Neuronal stem cell (in vitro differentiated cells): ENCODE results near the gene KLK14.

ENCODE experiments used
- DNase-seq: peaks from one replicate; pipeline ENCODE4 v3.0.0-alpha.2; 2013; ENCODE audit warnings: low spot score
- H2AFZ ChIP-seq: one replicate; pipeline ENCODE4 v1.6.1; 2013; ENCODE audit warnings: mild to moderate bottlenecking, low read length, inconsistent platforms
- H2AK5ac ChIP-seq: 2 replicates; pipeline ENCODE4 v1.6.1; 2013; ENCODE audit warnings: low read depth, mild to moderate bottlenecking, inconsistent platforms, low read length, moderate library complexity, mixed read lengths
- H2BK120ac ChIP-seq: 2 replicates; pipeline ENCODE4 v1.6.1; 2013; ENCODE audit warnings: low read depth, mild to moderate bottlenecking, inconsistent platforms, low read length, moderate library complexity, mixed read lengths
- H2BK12ac ChIP-seq: one replicate; pipeline ENCODE4 v1.6.1; 2013; ENCODE audit warnings: low read length, inconsistent platforms
- H2BK15ac ChIP-seq: 2 replicates; pipeline ENCODE4 v1.6.1; 2013; ENCODE audit warnings: mild to moderate bottlenecking, low read length, inconsistent platforms, mixed read lengths
- H2BK5ac ChIP-seq: one replicate; pipeline ENCODE4 v1.6.1; 2013; ENCODE audit warnings: inconsistent platforms, mild to moderate bottlenecking, low read length, moderate library complexity
- H3K14ac ChIP-seq: one replicate; pipeline ENCODE4 v1.6.1; 2013; ENCODE audit warnings: low read length, inconsistent platforms
- H3K18ac ChIP-seq: 2 replicates; pipeline ENCODE4 v1.6.1; 2013; ENCODE audit warnings: low read length, inconsistent platforms
- H3K23ac ChIP-seq: 2 replicates; pipeline ENCODE4 v1.6.1; 2013; ENCODE audit warnings: low read depth, mild to moderate bottlenecking, mixed read lengths, low read length, inconsistent platforms; ENCODE audit not compliant: poor library complexity
- H3K27ac ChIP-seq: replicated peaks from 3 replicates; pipeline ENCODE4 v1.5.1; 2013; ENCODE audit warnings: low read length, inconsistent platforms
- H3K27me3 ChIP-seq, 3 experiments: 2 replicates each; pipeline ENCODE4 v1.6.1; 2013; ENCODE audit warnings: low read length in 3 of 3, mild to moderate bottlenecking in 2 of 3, inconsistent platforms in 1 of 3, low read depth in 1 of 3, mixed read lengths in 1 of 3, moderate library complexity in 1 of 3; ENCODE audit not compliant: control insufficient read depth in 3 of 3, insufficient read depth in 3 of 3
- H3K36me3 ChIP-seq, 2 donors: replicated peaks in 1 of 2; 2 replicates each; pipeline ENCODE4 v1.6.1; 2013; ENCODE audit warnings: low read length in 2 of 2; ENCODE audit not compliant: control insufficient read depth in 2 of 2, insufficient read depth in 2 of 2
- H3K4ac ChIP-seq: 2 replicates; pipeline ENCODE4 v1.6.1; 2013; ENCODE audit warnings: inconsistent platforms, mild to moderate bottlenecking, low read length, moderate library complexity
- H3K4me1 ChIP-seq, 2 donors: 1 replicate in 1 of 2; 2 replicates in 1 of 2; pipeline ENCODE4 v1.6.1; 2013; ENCODE audit warnings: low read length in 2 of 2, low read depth in 1 of 2; ENCODE audit not compliant: control insufficient read depth in 2 of 2, insufficient read depth in 1 of 2
- H3K4me2 ChIP-seq: one replicate; pipeline ENCODE4 v1.6.1; 2013; ENCODE audit warnings: mild to moderate bottlenecking, low read length, inconsistent platforms; ENCODE audit not compliant: insufficient read depth, poor library complexity, severe bottlenecking
- H3K4me3 ChIP-seq, 2 donors: 2 replicates each; pipeline ENCODE4 v1.5.1; 2013; ENCODE audit warnings: low read length in 2 of 2, mild to moderate bottlenecking in 2 of 2, inconsistent platforms in 1 of 2, moderate library complexity in 1 of 2
- H3K79me1 ChIP-seq: one replicate; pipeline ENCODE4 v1.6.1; 2013; ENCODE audit warnings: low read depth, mild to moderate bottlenecking, inconsistent platforms, low read length, moderate library complexity
- H3K9ac ChIP-seq: one replicate; pipeline ENCODE4 v1.6.1; 2013; ENCODE audit warnings: mild to moderate bottlenecking, low read depth, low read length, inconsistent platforms; ENCODE audit not compliant: poor library complexity
- H3K9me3 ChIP-seq, 2 donors: replicated peaks in 1 of 2; 2 replicates each; pipeline versions ENCODE3 to v1.6.1; 2013; ENCODE audit warnings: low read length in 2 of 2, mild to moderate bottlenecking in 2 of 2, inconsistent platforms in 1 of 2, low read depth in 1 of 2, mixed read lengths in 1 of 2, moderate library complexity in 1 of 2; ENCODE audit not compliant: control insufficient read depth in 2 of 2, insufficient read depth in 1 of 2
- H4K8ac ChIP-seq: one replicate; pipeline ENCODE4 v1.6.1; 2013; ENCODE audit warnings: low read depth, mild to moderate bottlenecking, inconsistent platforms, low read length, moderate library complexity
- H4K91ac ChIP-seq: one replicate; pipeline ENCODE4 v1.6.1; 2013; ENCODE audit warnings: low read length, low read depth, mild to moderate bottlenecking, inconsistent platforms; ENCODE audit not compliant: poor library complexity
- WGBS, 2 donors: extraction: QIAGEN DNeasy Blood & Tissue Kit; methylation state at CpG; one replicate each; pipeline ENCODE4 v1.1.7; 2013; ENCODE audit warnings: missing lambda C conversion rate in 2 of 2, mixed read lengths in 1 of 2; ENCODE audit not compliant: insufficient read length in 2 of 2, insufficient replicate concordance in 1 of 2; ENCODE audit errors: extremely low coverage in 2 of 2; 5-methylcytosine and 5-hydroxymethylcytosine counted together

KLK14 gene

DNA sequence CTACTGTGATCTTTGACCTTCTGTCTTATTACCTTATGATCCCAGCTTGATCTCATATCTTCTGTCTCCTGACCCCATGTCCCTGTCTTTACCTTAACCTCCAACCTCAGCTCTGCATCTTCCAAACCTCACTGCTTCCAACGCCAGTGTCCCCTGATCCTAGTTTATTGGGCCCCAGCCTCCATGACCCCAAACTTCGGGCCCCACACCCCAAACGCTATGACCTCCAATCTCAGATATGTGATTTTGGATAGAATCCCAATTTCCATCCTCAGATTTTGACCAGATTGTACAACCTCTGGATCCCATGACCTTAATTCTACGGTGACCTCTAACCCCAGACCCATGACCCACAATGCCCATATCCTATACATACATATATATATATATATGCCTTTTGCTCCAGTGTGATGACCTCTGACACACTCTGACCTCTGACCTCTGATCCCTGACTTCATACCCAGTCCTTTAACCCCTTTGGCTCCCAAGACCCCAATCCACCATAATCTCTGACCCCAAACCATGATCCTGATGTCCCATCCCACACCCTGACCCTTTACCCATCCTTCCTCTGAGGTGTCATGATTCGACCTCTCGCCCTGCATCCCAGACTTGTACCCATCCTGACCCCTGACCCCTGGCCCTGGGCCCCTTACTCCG, 51.3 kb downstream of the KLK14 start:
- no CpG with 5 or more reads among the region's 7 CpGs for WGBS, 2 donors
- Histone ChIP-seq H3K36me3 (no peaks in the 10 kb centered on the region), H3K4me1 (peaks cover 0 to 2% of the 10 kb centered on the region in 2 donors), H3K79me1 (no peaks in the 10 kb centered on the region), H2BK12ac (peak overlapping the region; percentile 67), H3K9me3 (peaks cover 0 to 2% of the 10 kb centered on the region in 2 donors), H3K23ac (peak overlapping the region; percentile 94), H3K27ac (no peak overlapping the region), H3K27me3 (peaks cover 0 to 16% (median 0%) of the 10 kb centered on the region in 3 experiments), H3K4me3 (no peak overlapping the region), H3K14ac (peak overlapping the region; percentile 86), H4K8ac (no peak overlapping the region), H4K91ac (no peak overlapping the region), H2AFZ (no peak overlapping the region), H2AK5ac (no peak overlapping the region), H2BK5ac (no peak overlapping the region), H2BK120ac (no peak overlapping the region), H2BK15ac (no peak overlapping the region), H3K4ac (no peak overlapping the region), H3K4me2 (no peak overlapping the region), H3K18ac (peak overlapping the region; percentile 62), H3K9ac (no peak overlapping the region)
- no peak for DNase-seq

DNA sequence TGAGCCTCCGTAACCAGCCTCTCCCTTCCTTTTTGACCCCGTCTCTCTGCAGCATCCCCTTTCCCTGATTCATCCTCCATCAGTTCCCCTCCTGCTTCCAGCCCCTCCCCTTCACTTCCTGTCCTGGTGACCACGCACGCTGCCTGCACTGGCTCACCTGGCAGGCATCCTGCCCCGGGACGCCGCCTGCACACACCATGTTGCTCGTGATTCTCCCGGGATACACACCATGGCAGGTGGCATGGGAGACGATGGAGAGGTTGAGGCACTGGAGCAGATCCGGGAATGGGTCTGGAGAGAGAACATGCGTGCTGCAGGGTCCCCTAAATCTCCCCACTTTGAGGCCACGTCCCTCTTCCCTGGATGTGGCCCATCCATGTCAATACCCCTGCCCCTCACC, 52.1 kb downstream of the KLK14 start:
- Histone ChIP-seq H3K14ac (peak overlapping the region; percentile 75), H2BK12ac (no peak overlapping the region), H2BK15ac (no peak overlapping the region), H4K91ac (no peak overlapping the region), H3K9me3 (peaks cover 0 to 2% of the 10 kb centered on the region in 2 donors), H2BK120ac (no peak overlapping the region), H3K27me3 (peaks cover 0 to 23% (median 0%) of the 10 kb centered on the region in 3 experiments), H3K9ac (peak overlapping the region; percentile 60), H2AK5ac (no peak overlapping the region), H3K36me3 (no peaks in the 10 kb centered on the region), H2AFZ (no peak overlapping the region), H3K18ac (peak overlapping the region; percentile 70), H2BK5ac (no peak overlapping the region), H3K79me1 (peaks cover 1% of the 10 kb centered on the region), H3K23ac (no peak overlapping the region), H3K4me2 (no peak overlapping the region), H3K4ac (no peak overlapping the region), H3K27ac (no peak overlapping the region), H3K4me1 (peaks cover 0 to 9% of the 10 kb centered on the region in 2 donors), H4K8ac (peak overlapping the region; percentile 23), H3K4me3 (no peak overlapping the region)
- no peak for DNase-seq
- no CpG with 5 or more reads among the region's 13 CpGs for WGBS, 2 donors

GRCh38 chr19:51029718-51030117, 53.0 kb downstream of the KLK14 start:
- Histone ChIP-seq H3K36me3 (no peaks in the 10 kb centered on the region), H3K4me2 (no peak overlapping the region), H4K91ac (no peak overlapping the region), H2AFZ (no peak overlapping the region), H3K27me3 (peaks cover 0 to 29% (median 0%) of the 10 kb centered on the region in 3 experiments), H3K9me3 (peaks cover 0 to 2% of the 10 kb centered on the region in 2 donors), H2BK15ac (no peak overlapping the region), H3K27ac (no peak overlapping the region), H2AK5ac (no peak overlapping the region), H3K23ac (no peak overlapping the region), H2BK12ac (no peak overlapping the region), H3K9ac (no peak overlapping the region), H3K4ac (no peak overlapping the region), H2BK5ac (no peak overlapping the region), H3K14ac (no peak overlapping the region), H3K4me3 (no peak overlapping the region), H4K8ac (no peak overlapping the region), H3K18ac (no peak overlapping the region), H2BK120ac (no peak overlapping the region), H3K4me1 (peaks cover 0 to 13% of the 10 kb centered on the region in 2 donors), H3K79me1 (peaks cover 1% of the 10 kb centered on the region)
- no peak for DNase-seq
- WGBS, 2 donors = no CpG with 5 or more reads among the region's 2 CpGs
